Measurements from ENCODE around the gene IKZF3. TPM values are rescaled to one million over a fixed set of nuclear protein-coding genes. Genes with fewer than 3 reads are reported as not detected.
"Not testable (repeated sequence)": the region's sequence is repeated elsewhere in the genome, so short reads cannot be mapped to it uniquely, and the experiment has no call there.

IKZF3 gene
- total RNA-seq, 4 donors from 2014 or later = 0.60 to 1.9 (median 1.1) TPM

DNA sequence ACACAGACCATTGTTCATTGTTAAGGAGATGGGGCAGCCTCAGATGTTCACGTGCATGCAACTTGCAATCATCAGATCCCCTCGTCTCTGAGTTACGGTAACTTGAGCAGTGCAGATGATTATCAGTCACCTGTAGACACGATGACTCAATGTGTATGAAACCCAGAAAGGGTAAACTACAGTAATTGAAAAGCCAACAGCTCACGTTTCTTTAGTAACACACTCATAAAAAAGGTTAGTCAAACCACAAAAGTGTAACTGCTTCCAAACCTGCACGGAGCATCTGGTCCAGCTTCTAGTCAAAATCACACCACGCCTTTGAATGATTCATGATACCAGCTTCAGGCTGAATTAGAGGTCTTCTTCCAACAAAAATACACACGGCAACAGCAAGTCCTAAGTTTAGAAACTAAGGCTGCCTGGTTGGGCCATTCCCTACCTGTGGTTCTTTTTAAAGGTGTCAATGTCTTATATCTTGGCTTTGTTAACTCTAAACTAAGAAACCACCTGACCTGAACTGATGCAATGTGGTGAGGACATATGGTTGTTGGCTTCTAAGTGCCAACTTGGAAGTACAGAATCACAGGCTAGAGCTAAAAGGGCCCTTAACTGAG is 94.0 kb downstream of the IKZF3 start:
- peaks cover 12% of the 10 kb centered on the region for H3K27me3 ChIP-seq
- no peak for DNase-seq (ENCODE audit: low spot score in 2 of 2)
- H3K4me3 ChIP-seq = no peak overlapping the region
- 34% methylated on average over 8 of the region's 8 CpGs for WGBS
- H3K4me1 ChIP-seq = peaks cover 7% of the 10 kb centered on the region
- no peak overlapping the region for H3K27ac ChIP-seq
- no peaks in the 10 kb centered on the region for H3K36me3 ChIP-seq
- no peak for TF ChIP-seq POLR2A (IDR thresholded peaks at IDR 0.05)
- no peak for TF ChIP-seq POLR2AphosphoS5 (IDR thresholded peaks at IDR 0.05)
- no peak for TF ChIP-seq EP300 (IDR thresholded peaks at IDR 0.05)
- no peaks in the 10 kb centered on the region for H3K9me3 ChIP-seq

DNA sequence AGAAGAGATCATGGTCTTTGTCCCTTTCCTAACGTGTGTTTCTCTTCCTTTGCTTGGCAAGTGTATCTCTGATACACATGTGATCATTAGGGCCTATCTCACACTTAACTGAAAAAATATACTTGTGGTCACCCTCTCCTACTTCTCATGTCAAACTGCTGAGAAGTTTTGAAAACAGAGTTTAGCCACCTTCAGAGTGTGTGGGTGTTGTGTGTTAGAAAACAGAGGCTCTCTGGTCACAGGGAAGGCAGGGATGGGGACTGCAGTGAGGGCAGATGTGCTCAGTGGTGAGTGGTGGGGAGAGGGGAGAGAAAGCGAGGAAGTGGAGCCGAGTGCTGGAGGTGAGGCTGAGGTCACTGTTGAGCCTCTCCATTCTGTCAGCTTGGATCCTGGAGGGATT is 97.0 kb downstream of the IKZF3 start:
- Histone ChIP-seq H3K36me3 (no peaks in the 10 kb centered on the region), H3K27me3 (peaks cover 14% of the 10 kb centered on the region)

DNA sequence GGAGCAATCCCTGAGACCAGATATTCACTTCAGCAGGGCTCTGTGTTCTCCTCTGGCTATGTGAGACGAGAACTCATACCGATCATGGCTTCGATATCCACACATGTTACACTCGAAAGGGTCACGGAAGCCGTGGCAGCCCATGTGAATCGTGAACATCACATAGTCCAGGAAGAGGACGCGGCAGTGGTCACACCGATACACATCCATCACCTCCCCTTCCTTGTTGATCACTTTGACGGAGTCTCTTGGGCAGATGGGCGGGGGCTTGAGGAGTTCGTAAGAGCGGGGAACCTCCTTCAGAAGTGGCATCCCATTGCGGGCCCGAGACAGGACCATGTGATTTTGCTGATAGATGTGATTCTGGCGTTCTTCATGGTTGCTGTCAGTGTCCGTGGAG is 98.3 kb downstream of the IKZF3 start:
- Histone ChIP-seq H3K27me3 (peaks cover 14% of the 10 kb centered on the region), H3K36me3 (no peaks in the 10 kb centered on the region), H3K9me3 (no peaks in the 10 kb centered on the region), H3K4me3 (no peak overlapping the region), H3K27ac (no peak overlapping the region), H3K4me1 (peaks cover 7% of the 10 kb centered on the region)
- DNase-seq (ENCODE audit: low spot score in 2 of 2) = no peak
- WGBS = 89% methylated on average over 18 of the region's 18 CpGs
- TF ChIP-seq, protein P1, sequence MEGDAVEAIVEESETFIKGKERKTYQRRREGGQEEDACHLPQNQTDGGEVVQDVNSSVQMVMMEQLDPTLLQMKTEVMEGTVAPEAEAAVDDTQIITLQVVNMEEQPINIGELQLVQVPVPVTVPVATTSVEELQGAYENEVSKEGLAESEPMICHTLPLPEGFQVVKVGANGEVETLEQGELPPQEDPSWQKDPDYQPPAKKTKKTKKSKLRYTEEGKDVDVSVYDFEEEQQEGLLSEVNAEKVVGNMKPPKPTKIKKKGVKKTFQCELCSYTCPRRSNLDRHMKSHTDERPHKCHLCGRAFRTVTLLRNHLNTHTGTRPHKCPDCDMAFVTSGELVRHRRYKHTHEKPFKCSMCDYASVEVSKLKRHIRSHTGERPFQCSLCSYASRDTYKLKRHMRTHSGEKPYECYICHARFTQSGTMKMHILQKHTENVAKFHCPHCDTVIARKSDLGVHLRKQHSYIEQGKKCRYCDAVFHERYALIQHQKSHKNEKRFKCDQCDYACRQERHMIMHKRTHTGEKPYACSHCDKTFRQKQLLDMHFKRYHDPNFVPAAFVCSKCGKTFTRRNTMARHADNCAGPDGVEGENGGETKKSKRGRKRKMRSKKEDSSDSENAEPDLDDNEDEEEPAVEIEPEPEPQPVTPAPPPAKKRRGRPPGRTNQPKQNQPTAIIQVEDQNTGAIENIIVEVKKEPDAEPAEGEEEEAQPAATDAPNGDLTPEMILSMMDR (IDR thresholded peaks at IDR 0.05) = no peak
- TF ChIP-seq POLR2A (IDR thresholded peaks at IDR 0.05) (no peak), POLR2AphosphoS5 (IDR thresholded peaks at IDR 0.05) (no peak), EP300 (IDR thresholded peaks at IDR 0.05) (no peak)

More for the DNA sequence above, 97.0 kb downstream of the IKZF3 start:
- WGBS = 69% methylated on average over 3 of the region's 3 CpGs
- peaks cover 7% of the 10 kb centered on the region for H3K4me1 ChIP-seq
- no peak for TF ChIP-seq EP300 (IDR thresholded peaks at IDR 0.05)
- TF ChIP-seq POLR2A (IDR thresholded peaks at IDR 0.05) = no peak
- no peak for TF ChIP-seq POLR2AphosphoS5 (IDR thresholded peaks at IDR 0.05)
- TF ChIP-seq, protein P1 (IDR thresholded peaks at IDR 0.05) = no peak
- no peaks in the 10 kb centered on the region for H3K9me3 ChIP-seq
- no peak overlapping the region for H3K27ac ChIP-seq
- no peak overlapping the region for H3K4me3 ChIP-seq
- no peak for DNase-seq (ENCODE audit: low spot score in 2 of 2)

DNA sequence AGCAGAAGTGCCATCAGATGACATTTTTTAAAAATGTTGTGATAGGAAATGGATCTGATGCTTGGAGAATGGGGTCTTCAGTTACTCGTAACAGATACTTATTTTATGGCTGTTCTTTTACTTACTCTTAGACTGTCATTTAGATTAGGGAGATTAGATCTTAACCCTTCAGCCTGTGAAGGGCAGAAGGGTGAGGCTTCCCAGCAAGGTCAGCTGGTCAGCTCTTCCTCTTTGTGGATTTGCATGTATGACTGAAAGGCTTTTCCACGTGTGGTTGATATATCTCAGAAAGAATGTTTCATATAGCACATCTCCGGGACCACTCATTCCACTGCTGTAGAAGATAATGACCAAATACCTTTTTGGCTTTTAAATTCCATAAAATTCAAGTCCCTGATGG is 98.9 kb downstream of the IKZF3 start:
- Histone ChIP-seq H3K4me3 (no peak overlapping the region), H3K36me3 (no peaks in the 10 kb centered on the region), H3K9me3 (no peaks in the 10 kb centered on the region), H3K27ac (no peak overlapping the region), H3K27me3 (peaks cover 20% of the 10 kb centered on the region), H3K4me1 (peaks cover 7% of the 10 kb centered on the region)
- TF ChIP-seq POLR2A (IDR thresholded peaks at IDR 0.05) (no peak), EP300 (IDR thresholded peaks at IDR 0.05) (no peak), POLR2AphosphoS5 (IDR thresholded peaks at IDR 0.05) (no peak)
- TF ChIP-seq, protein P1 (IDR thresholded peaks at IDR 0.05) = no peak
- 64% methylated on average over 3 of the region's 3 CpGs for WGBS
- DNase-seq (ENCODE audit: low spot score in 2 of 2) = no peak

DNA sequence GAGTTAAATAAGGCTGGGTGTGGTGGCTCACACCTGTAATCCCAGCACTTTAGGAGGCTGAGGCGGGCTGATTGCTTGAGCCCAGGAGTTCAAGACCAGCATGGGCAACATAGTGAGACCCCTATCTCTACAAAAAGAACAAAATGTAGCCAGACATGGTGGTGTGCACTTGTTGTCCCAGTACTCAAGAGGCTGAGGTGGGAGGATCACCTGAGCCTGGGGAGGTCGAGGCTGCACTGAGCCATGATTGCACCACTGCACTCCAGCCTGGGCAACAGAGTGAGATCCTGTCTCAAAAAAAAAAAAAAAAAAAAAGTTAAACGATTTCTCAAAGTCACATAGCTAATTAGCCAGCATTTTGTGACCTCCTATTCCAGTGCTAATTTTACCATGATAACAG is 99.9 kb downstream of the IKZF3 start:
- 76% methylated on average over 3 of the region's 3 CpGs for WGBS
- H3K4me3 ChIP-seq; H3K4me1 ChIP-seq; DNase-seq (ENCODE audit: low spot score in 2 of 2); H3K9me3 ChIP-seq; H3K27ac ChIP-seq; H3K36me3 ChIP-seq: not testable (repeated sequence)
- peaks cover 20% of the 10 kb centered on the region for H3K27me3 ChIP-seq

DNA sequence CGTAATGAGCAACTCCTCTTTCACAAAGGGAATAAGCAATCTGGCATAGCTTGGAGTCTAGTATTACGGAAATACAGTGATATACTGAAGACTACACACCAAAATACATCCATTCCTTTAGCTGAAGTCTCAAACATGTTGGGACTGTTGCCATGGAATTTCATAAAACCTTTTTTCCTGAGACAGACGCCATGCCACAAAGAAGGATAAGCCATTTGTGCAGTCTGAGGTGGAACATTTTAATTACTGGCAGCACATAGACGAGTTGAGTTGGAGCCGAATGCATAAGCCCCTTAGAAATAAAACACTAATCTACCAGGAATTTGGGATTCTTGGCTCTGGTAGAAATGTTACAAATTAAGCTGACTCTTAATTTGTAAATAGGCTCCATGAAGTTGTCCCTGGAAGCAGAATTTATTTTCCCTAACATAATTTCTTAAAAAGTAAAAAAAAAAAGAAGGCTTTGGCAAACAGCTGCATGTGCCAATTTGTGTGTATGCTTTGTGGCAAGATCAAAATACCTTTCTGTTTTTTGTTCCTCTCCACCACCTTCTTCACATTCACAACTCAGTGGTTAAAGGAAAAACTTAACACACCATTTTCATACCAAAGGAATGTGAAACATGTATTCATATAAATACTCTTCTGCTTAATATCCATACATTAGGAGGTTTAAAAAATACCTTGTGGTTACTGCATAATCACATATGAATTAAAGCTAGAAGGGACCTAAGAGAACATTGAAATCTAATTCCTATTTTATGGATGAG is 100.9 kb downstream of the IKZF3 start:
- peaks cover 20% of the 10 kb centered on the region for H3K27me3 ChIP-seq
- H3K4me3 ChIP-seq = no peak overlapping the region
- TF ChIP-seq EP300 (IDR thresholded peaks at IDR 0.05) (no peak), POLR2AphosphoS5 (IDR thresholded peaks at IDR 0.05) (no peak), POLR2A (IDR thresholded peaks at IDR 0.05) (no peak)
- TF ChIP-seq, protein P1 (IDR thresholded peaks at IDR 0.05) = no peak
- no peak for DNase-seq (ENCODE audit: low spot score in 2 of 2)
- H3K4me1 ChIP-seq = no peaks in the 10 kb centered on the region
- WGBS = 74% methylated on average over 5 of the region's 5 CpGs
- H3K27ac ChIP-seq = no peak overlapping the region
- no peaks in the 10 kb centered on the region for H3K36me3 ChIP-seq
- no peaks in the 10 kb centered on the region for H3K9me3 ChIP-seq

Data from suprapubic skin (tissue), 4 donors.